Thyroid gland (tissue), 4 donors: ENCODE measurements around the gene PRKCA.

Experiments
- POLR2A ChIP-seq, 2 donors: fragments of 450-650 bp; IDR thresholded peaks; one replicate each; pipeline ENCODE4 v1.6.1; 2017; ENCODE audit warnings: antibody characterized with exemption in 2 of 2, mild to moderate bottlenecking in 2 of 2, moderate library complexity in 1 of 2
- TF ChIP-seq, protein P1 (sequence below), 6 experiments: fragments of 200-600 bp in 3 of 6; fragments of 450-650 bp in 3 of 6; sonication (generic) in 3 of 6; IDR thresholded peaks; one replicate each; pipeline ENCODE4 v1.5.1; 2016 to 2019; ENCODE audit warnings: antibody characterized with exemption in 6 of 6, mild to moderate bottlenecking in 2 of 6, inconsistent platforms in 1 of 6, moderate library complexity in 1 of 6

DNA sequence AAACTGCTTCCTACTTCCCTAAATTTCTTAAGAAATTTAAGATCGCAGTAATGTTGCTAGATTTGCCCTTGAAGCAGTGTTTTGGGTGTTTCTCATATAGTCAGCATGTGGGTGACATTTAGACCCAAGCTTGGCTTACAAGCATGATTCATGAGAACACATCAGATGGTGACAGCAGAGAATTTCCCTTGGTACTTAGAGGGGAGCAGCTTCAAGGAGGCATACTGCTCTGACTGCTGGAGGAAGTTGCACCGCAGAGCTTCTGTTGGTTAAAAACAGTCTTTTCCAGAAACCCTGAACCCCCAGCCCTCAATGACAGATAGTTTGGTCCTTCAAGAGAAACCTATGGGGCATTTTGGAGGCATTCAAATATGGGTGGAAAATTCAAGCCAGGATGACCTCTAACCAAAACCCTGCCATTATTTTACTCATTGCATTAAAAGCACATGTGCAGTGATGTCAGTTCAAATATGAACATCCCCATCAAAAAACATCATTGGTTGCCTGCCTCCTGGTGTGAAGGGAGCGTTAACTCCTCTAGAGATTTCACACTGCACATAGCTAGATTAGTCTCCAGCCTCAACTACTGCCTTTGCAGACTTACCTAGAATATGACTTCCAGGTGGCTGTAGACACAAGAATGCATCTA is 331.0 kb downstream of the PRKCA start:
- TF ChIP-seq, protein P1, sequence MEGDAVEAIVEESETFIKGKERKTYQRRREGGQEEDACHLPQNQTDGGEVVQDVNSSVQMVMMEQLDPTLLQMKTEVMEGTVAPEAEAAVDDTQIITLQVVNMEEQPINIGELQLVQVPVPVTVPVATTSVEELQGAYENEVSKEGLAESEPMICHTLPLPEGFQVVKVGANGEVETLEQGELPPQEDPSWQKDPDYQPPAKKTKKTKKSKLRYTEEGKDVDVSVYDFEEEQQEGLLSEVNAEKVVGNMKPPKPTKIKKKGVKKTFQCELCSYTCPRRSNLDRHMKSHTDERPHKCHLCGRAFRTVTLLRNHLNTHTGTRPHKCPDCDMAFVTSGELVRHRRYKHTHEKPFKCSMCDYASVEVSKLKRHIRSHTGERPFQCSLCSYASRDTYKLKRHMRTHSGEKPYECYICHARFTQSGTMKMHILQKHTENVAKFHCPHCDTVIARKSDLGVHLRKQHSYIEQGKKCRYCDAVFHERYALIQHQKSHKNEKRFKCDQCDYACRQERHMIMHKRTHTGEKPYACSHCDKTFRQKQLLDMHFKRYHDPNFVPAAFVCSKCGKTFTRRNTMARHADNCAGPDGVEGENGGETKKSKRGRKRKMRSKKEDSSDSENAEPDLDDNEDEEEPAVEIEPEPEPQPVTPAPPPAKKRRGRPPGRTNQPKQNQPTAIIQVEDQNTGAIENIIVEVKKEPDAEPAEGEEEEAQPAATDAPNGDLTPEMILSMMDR (IDR thresholded peaks at IDR 0.05) = no peak
- no peak for TF ChIP-seq POLR2A (IDR thresholded peaks at IDR 0.05)
